Effector CD4-positive, alpha-beta T cell (primary cell): Measurements from ENCODE around the gene TMEM184A.

Source experiments
- DNase-seq: peaks from one replicate; pipeline ENCODE4 v3.0.0-alpha.2; 2020

The TMEM184A gene

GRCh38 chr7:1567049-1567771 is 11.2 kb upstream of the TMEM184A start:
- DNase-seq: no peak

- no peak for DNase-seq
Measured at GRCh38 chr7:1566687-1567048, 10.7 kb upstream of the TMEM184A start.

- DNase-seq: no peak
Measured at GRCh38 chr7:1564603-1565022, 8.6 kb upstream of the TMEM184A start.

DNA sequence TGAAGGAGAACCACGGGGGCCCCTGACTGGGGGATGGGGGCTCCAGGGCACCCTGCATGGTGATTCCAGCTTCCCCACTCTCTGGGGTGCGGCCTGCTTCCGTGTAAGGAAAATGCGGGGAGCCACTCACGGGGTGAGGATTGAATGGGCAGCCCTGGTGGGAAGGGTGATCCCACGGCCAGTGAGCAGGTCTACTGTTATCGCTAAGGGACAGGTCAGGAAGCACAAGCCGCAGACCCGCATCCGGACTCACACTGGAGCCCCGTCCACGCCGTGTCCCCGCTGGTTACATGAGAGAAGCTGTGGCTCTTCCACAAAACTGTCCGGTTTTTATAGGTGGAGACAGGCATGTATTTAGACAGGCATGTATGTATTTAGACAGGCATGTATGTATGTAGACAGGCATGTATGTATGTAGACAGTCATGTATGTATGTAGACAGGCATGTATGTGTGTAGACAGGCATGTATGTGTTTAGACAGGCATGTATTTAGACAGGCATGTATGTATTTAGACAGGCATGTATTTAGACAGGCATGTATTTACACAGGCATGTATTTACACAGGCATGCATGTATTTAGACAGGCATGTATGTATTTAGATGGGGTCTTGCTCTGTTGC is 8.1 kb upstream of the TMEM184A start:
- no peak for DNase-seq

DNA sequence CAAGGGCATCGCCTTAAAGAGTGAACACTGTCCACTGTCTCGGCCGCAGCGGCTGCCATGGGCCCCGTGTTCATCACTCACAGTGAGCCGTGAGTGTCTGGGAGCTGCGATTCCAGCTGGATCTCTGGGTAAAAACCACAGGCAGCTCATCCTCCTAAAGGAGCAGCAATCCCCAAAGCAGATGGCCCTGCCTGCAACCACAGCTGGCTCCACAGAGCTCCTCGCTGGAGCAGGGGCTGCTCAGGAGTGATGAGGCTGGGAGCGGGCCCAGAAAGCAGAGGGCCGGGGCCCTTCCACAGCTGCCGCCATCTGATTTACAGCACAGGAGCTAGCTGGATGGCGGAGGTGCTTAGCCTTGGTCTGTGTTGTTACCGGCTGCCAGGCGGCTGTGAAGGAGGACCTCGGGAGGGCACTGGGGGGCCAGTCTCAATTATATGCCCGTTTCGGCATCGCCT is 6.6 kb upstream of the TMEM184A start:
- DNase-seq: no peak

DNA sequence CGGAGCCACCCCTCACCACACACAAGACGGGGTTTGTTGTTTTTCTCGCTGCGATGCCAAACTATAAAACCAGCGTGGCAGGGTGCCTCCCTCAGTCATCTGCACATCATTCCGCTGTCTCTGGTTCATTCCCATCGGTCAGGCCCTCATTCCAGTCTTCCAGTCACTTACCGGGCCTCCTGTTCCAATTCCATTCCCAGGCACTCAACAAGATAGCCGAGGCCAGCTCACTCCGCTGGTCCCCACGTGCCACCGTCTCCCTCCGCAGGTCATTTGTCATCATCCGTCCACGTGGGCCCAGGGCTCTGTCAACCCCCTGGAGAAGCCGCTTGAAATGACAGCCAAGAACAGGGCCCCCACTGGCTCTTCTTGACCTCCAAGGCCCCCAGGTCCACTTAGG is 6.1 kb upstream of the TMEM184A start:
- no peak for DNase-seq

DNA sequence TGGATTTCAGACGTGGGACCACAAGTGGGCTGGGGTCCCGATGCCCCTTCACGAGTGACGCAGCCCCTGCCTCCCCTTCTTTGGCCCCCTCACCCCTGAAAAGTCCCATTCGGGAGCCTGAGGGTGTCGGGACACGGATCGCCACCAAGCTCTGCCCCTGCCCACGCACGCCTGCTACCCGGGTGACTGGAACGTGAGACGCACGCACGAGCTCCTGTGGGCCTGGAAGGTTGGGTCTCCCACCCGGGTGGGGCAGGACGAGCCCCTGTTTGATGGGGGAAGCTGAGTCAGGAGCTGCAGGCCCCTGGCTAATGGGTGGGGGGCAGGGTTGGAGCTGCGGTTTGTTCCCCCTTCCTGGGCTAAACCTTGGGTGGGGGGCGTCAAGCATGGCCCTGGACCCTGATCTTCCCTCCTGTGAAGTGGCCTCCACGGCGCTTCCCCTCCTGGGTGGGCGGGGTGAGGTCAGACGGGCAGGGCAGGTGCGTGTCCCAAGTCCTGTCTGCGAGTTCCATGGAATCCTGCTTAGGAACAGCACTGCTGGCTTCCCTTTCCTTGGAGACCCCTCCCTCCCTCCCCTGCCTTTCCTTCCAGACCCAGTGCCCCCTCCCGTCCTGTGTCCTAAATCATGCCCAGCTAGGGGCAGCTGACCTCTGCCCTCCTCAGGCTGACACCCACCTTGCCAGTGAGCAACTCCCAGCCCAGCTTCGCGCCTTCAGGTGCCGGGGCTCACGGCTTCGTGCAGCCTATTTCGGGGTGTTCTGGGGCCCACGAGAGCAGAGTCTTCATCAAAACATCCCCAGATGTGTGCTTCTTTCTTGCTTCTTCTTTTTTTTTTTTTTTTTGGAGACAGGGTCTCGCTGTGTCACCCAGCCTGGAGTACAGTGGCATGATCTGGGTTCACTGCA is 5.3 kb upstream of the TMEM184A start:
- DNase-seq: no peak

GRCh38 chr7:1560620-1561031 is 4.6 kb upstream of the TMEM184A start:
- DNase-seq: no peak

GRCh38 chr7:1559626-1560590 is 3.9 kb upstream of the TMEM184A start:
- DNase-seq: no peak

DNA sequence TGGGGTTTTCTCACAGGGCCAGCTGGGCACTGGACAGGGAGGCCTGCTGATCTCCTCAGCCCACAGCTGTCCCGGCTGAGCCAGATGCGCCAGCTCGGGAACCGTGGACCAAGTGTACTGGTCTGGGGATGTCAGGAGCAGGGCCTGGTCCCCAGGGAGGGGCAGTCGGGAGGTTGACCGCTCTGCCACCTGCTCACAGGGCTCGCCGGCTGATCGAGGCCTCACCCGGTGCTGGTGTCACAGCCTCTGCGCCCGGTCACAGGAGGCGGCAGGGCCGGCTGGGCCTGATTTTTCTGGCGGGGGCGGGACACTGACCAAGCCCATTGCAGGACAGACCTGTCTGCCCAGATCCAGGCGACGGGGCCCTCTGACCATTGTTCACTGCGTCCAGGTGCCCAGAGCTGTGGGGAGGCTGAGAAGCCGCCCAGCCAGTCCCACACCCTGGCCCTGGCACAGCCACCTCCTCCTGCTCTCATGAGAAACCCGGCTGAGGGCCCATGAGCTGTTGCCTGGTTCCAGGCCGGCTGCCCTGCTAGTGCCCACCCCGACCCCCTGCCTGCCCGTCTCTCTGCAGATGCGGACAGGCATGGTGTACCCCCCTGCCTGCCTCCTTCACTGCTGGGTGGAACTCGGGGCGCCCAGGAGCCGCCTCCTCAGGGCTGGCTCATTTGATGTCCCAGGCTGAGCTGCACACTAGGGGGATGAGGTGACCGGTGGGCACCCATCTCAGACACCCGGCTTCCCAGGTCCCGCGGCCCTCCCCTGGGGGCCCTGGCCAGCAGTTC is 3.0 kb upstream of the TMEM184A start:
- DNase-seq: no peak

GRCh38 chr7:1558181-1558811 is 2.3 kb upstream of the TMEM184A start:
- DNase-seq: no peak

- DNase-seq: no peak
Measured at GRCh38 chr7:1557771-1558170, 1.8 kb upstream of the TMEM184A start.

- DNase-seq: no peak
Measured at GRCh38 chr7:1557006-1557405, 1.0 kb upstream of the TMEM184A start.

DNA sequence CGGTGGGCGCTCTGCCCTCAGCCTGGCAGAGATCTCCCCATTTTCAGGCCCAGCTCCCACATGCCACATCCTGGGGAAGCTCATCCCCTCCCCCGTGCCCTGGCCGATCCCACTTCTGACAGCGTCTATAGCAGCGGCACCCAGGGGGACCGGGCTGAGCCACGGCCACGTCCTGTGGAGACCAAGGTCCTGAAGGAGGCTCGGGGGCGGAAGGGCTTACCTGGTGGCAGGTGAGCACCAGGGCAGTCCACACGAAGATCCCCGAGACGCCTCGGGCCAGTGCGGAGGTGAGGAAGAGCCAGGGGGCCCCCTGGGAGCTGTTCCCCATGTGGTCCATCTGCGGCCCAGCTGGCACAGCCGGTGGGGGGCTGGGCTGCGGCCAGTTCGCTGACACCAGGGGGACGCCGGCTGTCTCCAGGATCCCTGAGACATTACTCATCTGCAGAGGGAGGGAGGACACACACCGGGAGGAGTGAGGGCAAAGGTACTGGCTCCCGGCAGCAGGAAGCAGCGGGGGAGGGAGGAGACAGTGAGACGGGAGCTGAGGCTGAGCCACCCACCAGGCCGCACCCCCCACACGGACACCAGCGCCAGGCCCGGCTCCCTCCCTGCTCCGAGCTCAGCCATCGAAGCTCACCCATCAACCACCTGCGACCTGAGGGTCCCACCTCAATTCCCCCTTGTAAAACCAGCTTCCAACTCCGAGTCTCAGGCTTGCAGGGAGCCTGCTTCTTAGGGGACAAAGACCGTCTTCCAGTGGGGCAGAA is 776 bp downstream of the TMEM184A start:
- DNase-seq: no peak

GRCh38 chr7:1554333-1555045 is 1.5 kb downstream of the TMEM184A start:
- no peak for DNase-seq

- no peak for DNase-seq
Measured at GRCh38 chr7:1553512-1554210, 2.3 kb downstream of the TMEM184A start.

GRCh38 chr7:1552200-1552599 is 3.8 kb downstream of the TMEM184A start:
- DNase-seq: no peak

GRCh38 chr7:1550846-1551155 is 5.2 kb downstream of the TMEM184A start:
- DNase-seq: no peak
